AG09309 (cell line): ENCODE data around the gene CHRNA1.
"Not testable (repeated sequence)": the region's sequence is repeated elsewhere in the genome, so short reads cannot be mapped to it uniquely, and the experiment has no call there.

ENCODE experiments used
- DNase-seq: peaks from one replicate; pipeline ENCODE4 v3.0.0-alpha.2; 2010; ENCODE audit warnings: low read depth
- H3K4me3 ChIP-seq: 2 replicates; pipeline ENCODE4 v1.5.1; 2011; ENCODE audit warnings: mild to moderate bottlenecking, low read depth, low read length, moderate library complexity; ENCODE audit not compliant: control insufficient read depth
- TF ChIP-seq, protein P1 (sequence below): IDR thresholded peaks from 2 replicates; pipeline ENCODE4 v1.5.1; 2011; ENCODE audit warnings: mild to moderate bottlenecking, low read depth, low read length, inconsistent platforms; ENCODE audit not compliant: insufficient read depth, control insufficient read depth; ENCODE audit errors: missing control alignments

The CHRNA1 gene

DNA sequence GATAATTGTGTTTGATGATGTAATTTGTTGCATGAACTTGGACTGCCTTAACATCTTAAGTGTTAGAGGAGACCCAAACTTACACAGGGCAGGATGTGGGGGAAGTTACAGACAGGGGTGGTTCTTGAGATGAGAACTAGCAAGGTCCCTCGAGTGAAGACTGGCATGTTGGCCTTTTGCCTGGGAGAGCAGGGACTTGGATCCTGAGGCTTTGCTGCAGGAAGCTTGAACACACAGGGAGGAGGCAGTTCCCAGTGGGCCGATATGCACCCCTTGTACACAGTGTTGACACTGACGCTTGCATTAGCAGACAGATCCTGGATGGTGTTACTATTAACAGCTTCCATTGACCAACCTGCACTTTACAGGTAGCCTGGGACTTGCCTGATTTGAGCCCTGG lies 47.5 kb downstream of the CHRNA1 start:
- TF ChIP-seq, protein P1, sequence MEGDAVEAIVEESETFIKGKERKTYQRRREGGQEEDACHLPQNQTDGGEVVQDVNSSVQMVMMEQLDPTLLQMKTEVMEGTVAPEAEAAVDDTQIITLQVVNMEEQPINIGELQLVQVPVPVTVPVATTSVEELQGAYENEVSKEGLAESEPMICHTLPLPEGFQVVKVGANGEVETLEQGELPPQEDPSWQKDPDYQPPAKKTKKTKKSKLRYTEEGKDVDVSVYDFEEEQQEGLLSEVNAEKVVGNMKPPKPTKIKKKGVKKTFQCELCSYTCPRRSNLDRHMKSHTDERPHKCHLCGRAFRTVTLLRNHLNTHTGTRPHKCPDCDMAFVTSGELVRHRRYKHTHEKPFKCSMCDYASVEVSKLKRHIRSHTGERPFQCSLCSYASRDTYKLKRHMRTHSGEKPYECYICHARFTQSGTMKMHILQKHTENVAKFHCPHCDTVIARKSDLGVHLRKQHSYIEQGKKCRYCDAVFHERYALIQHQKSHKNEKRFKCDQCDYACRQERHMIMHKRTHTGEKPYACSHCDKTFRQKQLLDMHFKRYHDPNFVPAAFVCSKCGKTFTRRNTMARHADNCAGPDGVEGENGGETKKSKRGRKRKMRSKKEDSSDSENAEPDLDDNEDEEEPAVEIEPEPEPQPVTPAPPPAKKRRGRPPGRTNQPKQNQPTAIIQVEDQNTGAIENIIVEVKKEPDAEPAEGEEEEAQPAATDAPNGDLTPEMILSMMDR, result no peak
- H3K4me3 ChIP-seq, result no peak overlapping the region
- DNase-seq, result no peak

DNA sequence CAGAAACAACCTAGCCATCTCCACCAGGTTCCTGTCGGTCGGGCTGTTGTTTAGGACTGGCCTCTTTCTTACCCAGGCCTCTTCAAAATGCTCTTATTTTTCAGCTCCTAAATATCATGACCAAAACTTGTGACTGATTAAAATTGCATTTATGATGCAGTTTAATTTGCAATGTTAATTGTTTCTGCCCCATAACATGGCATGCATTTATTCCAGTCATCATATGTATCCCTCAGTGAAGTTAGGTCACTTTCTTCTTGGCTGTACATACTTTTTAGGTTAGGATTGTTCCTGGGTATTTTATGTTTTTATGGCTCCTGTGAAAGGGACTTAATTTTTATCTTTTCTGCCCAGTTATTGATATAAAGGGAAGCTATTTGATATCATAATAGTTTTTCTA lies 50.6 kb downstream of the CHRNA1 start:
- TF ChIP-seq, protein P1, result no peak
- no peak overlapping the region for H3K4me3 ChIP-seq
- DNase-seq, result no peak

DNA sequence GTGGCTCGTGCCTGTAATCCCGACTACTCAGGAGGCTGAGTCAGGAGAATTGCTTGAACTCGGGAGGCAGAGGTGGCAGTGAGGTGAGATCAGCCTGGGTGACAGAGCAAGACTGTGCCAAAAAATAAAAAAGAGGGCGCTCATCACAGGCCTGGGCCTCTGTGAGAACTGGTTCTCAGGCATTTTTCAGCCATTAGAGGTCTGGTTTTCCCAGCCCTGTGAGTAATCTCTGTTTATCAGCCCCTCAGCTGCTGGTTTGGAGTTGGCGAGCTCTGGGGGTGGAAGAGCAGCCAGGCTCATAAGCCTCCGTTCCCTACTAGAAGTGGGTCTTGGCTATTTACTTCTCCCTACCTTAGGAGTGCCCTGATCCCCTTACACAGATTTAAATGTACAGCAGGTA lies 53.1 kb downstream of the CHRNA1 start:
- DNase-seq, result no peak
- TF ChIP-seq, protein P1, result no peak
- H3K4me3 ChIP-seq, result no peak overlapping the region

DNA sequence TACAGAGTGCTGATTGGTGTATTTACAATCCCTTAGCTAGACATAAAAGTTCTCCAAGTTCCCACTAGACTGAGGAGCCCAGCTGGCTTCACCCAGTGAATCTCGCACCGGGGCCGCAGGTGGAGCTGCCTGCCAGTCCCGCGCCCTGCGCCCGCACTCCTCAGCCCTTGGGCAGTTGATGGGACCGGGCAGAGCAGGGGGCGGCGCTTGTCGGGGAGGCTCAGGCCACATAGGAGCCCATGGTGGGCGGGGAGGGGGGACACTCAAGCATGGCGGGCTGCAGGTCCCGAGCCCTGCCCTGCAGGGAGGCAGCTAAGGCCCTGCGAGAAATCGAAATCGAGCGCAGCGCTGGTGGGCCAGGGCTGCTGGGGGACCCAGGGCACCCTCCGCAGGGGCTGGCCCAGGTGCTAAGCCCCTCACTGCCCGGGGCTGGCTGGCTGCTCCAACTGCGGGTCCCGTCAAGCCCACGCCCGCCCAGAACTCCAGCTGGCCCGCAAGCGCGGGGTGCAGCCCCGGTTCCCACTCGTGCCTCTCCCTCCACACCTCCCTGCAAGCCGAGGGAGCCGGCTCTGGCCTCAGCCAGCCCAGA lies 54.8 kb downstream of the CHRNA1 start:
- not testable (repeated sequence) for H3K4me3 ChIP-seq, DNase-seq

DNA sequence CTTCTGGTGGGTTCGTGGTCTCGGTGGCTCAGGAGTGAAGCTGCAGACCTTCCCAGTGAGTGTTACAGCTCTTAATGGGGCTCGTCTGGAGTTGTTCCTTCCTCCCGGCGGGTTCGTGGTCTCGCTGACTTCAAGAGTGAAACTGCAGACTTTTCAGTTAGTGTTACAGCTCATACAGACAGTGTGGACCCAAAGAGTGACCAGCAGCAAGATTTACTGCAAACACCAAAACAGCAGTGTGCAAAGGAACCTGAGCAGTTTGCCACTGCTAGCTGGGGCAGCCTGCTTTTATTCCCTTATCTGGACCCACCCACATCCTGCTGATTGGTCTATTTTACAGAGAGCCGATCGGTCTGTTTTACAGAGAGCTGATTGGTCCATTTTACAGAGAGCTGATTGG lies 55.6 kb downstream of the CHRNA1 start:
- TF ChIP-seq, protein P1, result no peak
- no peak for DNase-seq
- H3K4me3 ChIP-seq, result no peak overlapping the region

DNA sequence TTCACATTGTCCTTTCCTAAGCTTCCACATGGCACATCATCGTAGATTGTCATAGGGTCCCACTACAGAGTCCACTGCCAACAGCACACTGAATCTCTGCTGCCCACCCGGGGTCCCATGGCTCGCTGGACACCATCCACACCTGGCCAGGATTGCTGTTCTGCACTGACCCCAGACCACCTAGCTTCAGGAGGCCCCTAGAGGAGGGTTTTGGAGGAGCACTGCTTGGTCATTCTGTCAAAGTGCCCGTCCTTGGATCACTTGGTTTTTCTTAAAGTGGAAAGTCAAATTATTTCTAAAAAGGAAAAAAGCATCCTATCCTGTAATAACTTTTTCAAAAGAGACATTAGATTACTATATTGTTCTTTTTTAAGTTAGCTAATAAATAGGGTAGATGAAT lies 59.0 kb downstream of the CHRNA1 start:
- no peak for DNase-seq
- H3K4me3 ChIP-seq, result no peak overlapping the region
- TF ChIP-seq, protein P1, result no peak

DNA sequence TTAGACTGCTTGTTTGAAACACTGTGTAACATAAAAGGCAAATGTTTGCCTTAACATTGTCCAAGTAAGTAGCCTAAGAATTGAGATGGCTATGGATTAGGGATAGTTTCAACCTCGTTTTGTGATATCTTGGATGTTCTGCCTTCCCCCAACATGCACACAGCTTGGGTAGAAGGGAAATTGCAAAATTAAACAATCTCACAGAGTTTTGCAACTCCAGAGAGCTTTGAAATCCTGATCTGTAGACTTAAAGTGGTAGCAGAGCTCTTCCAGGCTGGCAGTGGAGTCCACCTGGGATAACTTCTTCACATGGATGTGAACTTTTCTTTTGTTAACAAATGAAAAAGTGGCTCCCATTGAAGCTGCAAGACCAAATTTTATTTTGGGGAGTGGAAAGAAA lies 59.6 kb downstream of the CHRNA1 start:
- DNase-seq, result no peak
- H3K4me3 ChIP-seq, result no peak overlapping the region

More for the DNA sequence above, 59.6 kb downstream of the CHRNA1 start:
- TF ChIP-seq, protein P1, result no peak
